ENCODE data around the gene HTR5A. TPM values are rescaled to one million over a fixed set of nuclear protein-coding genes. Genes with fewer than 3 reads are reported as not detected.

HTR5A gene
- total and polyA plus RNA-seq, 2 experiments from 2014 or later, result not detected

- Histone ChIP-seq H3K27me3 (peaks cover 30% of the 10 kb centered on the region), H3K4me1 (ENCODE audit: insufficient read depth) (no peaks in the 10 kb centered on the region), H3K27ac (no peak overlapping the region), H3K9me3 (ENCODE audit: low read depth) (no peaks in the 10 kb centered on the region), H3K4me2 (no peak overlapping the region), H3K79me2 (no peaks in the 10 kb centered on the region), H3K4me3 (no peak overlapping the region), H2AFZ (no peak overlapping the region), H3K36me3 (replicated peaks; ENCODE audit: insufficient read depth, low read depth) (no peaks in the 10 kb centered on the region), H3K9me2 (replicated peaks; ENCODE audit: insufficient read depth) (no peaks in the 10 kb centered on the region), H4K20me1 (ENCODE audit: insufficient read depth, poor library complexity, severe bottlenecking) (no peaks in the 10 kb centered on the region)
- 47% methylated on average over 4 of the region's 4 CpGs for WGBS (ENCODE audit: low lambda C conversion rate, missing lambda C conversion rate)
- no peak for DNase-seq (ENCODE audit: low spot score)
- TF ChIP-seq CTCF (IDR thresholded peaks at IDR 0.05; ENCODE audit: poor library complexity) (no peak), EZH2 (IDR thresholded peaks at IDR 0.05; ENCODE audit: borderline replicate concordance) (no peak), EZH2phosphoT487 (IDR thresholded peaks at IDR 0.05; ENCODE audit: low read depth, severe bottlenecking, unreplicated experiment) (no peak)
These were observed 37.0 kb downstream of the HTR5A start for GRCh38 chr7:155107126-155107525.

- peaks cover 30% of the 10 kb centered on the region for H3K27me3 ChIP-seq
- no peaks in the 10 kb centered on the region for H3K9me3 ChIP-seq (ENCODE audit: low read depth)
- no peak overlapping the region for H3K4me3 ChIP-seq
- H3K4me1 ChIP-seq (ENCODE audit: insufficient read depth), result no peaks in the 10 kb centered on the region
- no peaks in the 10 kb centered on the region for H3K9me2 ChIP-seq (replicated peaks; ENCODE audit: insufficient read depth)
- no peaks in the 10 kb centered on the region for H3K79me2 ChIP-seq
- no peak overlapping the region for H2AFZ ChIP-seq
- H3K4me2 ChIP-seq, result no peak overlapping the region
- 75% methylated on average over 20 of the region's 20 CpGs for WGBS (ENCODE audit: low lambda C conversion rate, missing lambda C conversion rate)
- no peak for DNase-seq (ENCODE audit: low spot score)
- no peaks in the 10 kb centered on the region for H3K36me3 ChIP-seq (replicated peaks; ENCODE audit: insufficient read depth, low read depth)
- H4K20me1 ChIP-seq (ENCODE audit: insufficient read depth, poor library complexity, severe bottlenecking), result no peaks in the 10 kb centered on the region
- TF ChIP-seq EZH2 (IDR thresholded peaks at IDR 0.05; ENCODE audit: borderline replicate concordance) (no peak), EZH2phosphoT487 (IDR thresholded peaks at IDR 0.05; ENCODE audit: low read depth, severe bottlenecking, unreplicated experiment) (no peak)
- no peak overlapping the region for H3K27ac ChIP-seq
These were observed 38.2 kb downstream of the HTR5A start for GRCh38 chr7:155108144-155108901.

GRCh38 chr7:155109121-155109520 is 39.0 kb downstream of the HTR5A start:
- DNase-seq (ENCODE audit: low spot score), result no peak
- no peak overlapping the region for H3K4me2 ChIP-seq
- H3K36me3 ChIP-seq (replicated peaks; ENCODE audit: insufficient read depth, low read depth), result no peaks in the 10 kb centered on the region
- WGBS (ENCODE audit: low lambda C conversion rate, missing lambda C conversion rate), result 76% methylated on average over 4 of the region's 4 CpGs
- no peak overlapping the region for H3K27ac ChIP-seq
- H2AFZ ChIP-seq, result no peak overlapping the region
- TF ChIP-seq EZH2phosphoT487 (IDR thresholded peaks at IDR 0.05; ENCODE audit: low read depth, severe bottlenecking, unreplicated experiment) (no peak), EZH2 (IDR thresholded peaks at IDR 0.05; ENCODE audit: borderline replicate concordance) (no peak), CTCF (IDR thresholded peaks at IDR 0.05; ENCODE audit: poor library complexity) (no peak)
- no peaks in the 10 kb centered on the region for H3K4me1 ChIP-seq (ENCODE audit: insufficient read depth)
- H3K4me3 ChIP-seq, result no peak overlapping the region
- no peaks in the 10 kb centered on the region for H3K79me2 ChIP-seq
- H3K9me2 ChIP-seq (replicated peaks; ENCODE audit: insufficient read depth), result no peaks in the 10 kb centered on the region
- peaks cover 30% of the 10 kb centered on the region for H3K27me3 ChIP-seq
- no peaks in the 10 kb centered on the region for H4K20me1 ChIP-seq (ENCODE audit: insufficient read depth, poor library complexity, severe bottlenecking)
- H3K9me3 ChIP-seq (ENCODE audit: low read depth), result no peaks in the 10 kb centered on the region

- H3K4me1 ChIP-seq (ENCODE audit: insufficient read depth), result no peaks in the 10 kb centered on the region
- H2AFZ ChIP-seq, result no peak overlapping the region
- no peak overlapping the region for H3K4me3 ChIP-seq
- no peak overlapping the region for H3K27ac ChIP-seq
- no peaks in the 10 kb centered on the region for H3K36me3 ChIP-seq (replicated peaks; ENCODE audit: insufficient read depth, low read depth)
- H3K9me2 ChIP-seq (replicated peaks; ENCODE audit: insufficient read depth), result no peaks in the 10 kb centered on the region
- 80% methylated on average over 5 of the region's 5 CpGs for WGBS (ENCODE audit: low lambda C conversion rate, missing lambda C conversion rate)
- TF ChIP-seq CTCF (IDR thresholded peaks at IDR 0.05; ENCODE audit: poor library complexity), result no peak
- no peak for TF ChIP-seq EZH2 (IDR thresholded peaks at IDR 0.05; ENCODE audit: borderline replicate concordance)
- no peak for TF ChIP-seq EZH2phosphoT487 (IDR thresholded peaks at IDR 0.05; ENCODE audit: low read depth, severe bottlenecking, unreplicated experiment)
- no peaks in the 10 kb centered on the region for H4K20me1 ChIP-seq (ENCODE audit: insufficient read depth, poor library complexity, severe bottlenecking)
- no peak overlapping the region for H3K4me2 ChIP-seq
- no peaks in the 10 kb centered on the region for H3K9me3 ChIP-seq (ENCODE audit: low read depth)
- no peak for DNase-seq (ENCODE audit: low spot score)
- no peaks in the 10 kb centered on the region for H3K27me3 ChIP-seq
- no peaks in the 10 kb centered on the region for H3K79me2 ChIP-seq
These were observed 45.2 kb downstream of the HTR5A start for GRCh38 chr7:155115288-155115687.
